ENCODE results near the gene ZNF254.

GRCh38 chr19:24072720-24073119 is 14.3 kb upstream of the ZNF254 start:
- no peak for TF ChIP-seq CTCF (IDR thresholded peaks at IDR 0.05)
- no peak for TF ChIP-seq POLR2A (IDR thresholded peaks at IDR 0.05)
- TF ChIP-seq POLR2AphosphoS5 (IDR thresholded peaks at IDR 0.05), result no peak
- no peak for TF ChIP-seq EP300 (IDR thresholded peaks at IDR 0.05)

Measured in stomach (tissue), 4 donors.